Measurements from ENCODE around the gene TBC1D22A.
"Not testable (repeated sequence)": the region's sequence is repeated elsewhere in the genome, so short reads cannot be mapped to it uniquely, and the experiment has no call there.

TBC1D22A gene

GRCh38 chr22:47040486-47041270 lies 278.2 kb downstream of the TBC1D22A start:
- no peak for DNase-seq

GRCh38 chr22:47041271-47042115 lies 279.0 kb downstream of the TBC1D22A start:
- DNase-seq = no peak

- no peak for DNase-seq
Measured at GRCh38 chr22:47042116-47042825, 279.8 kb downstream of the TBC1D22A start.

- DNase-seq = no peak
Measured at GRCh38 chr22:47042861-47043496, 280.5 kb downstream of the TBC1D22A start.

- DNase-seq = no peak
Measured at GRCh38 chr22:47043835-47044721, 281.6 kb downstream of the TBC1D22A start.

- DNase-seq = no peak
Measured at GRCh38 chr22:47044722-47045535, 282.5 kb downstream of the TBC1D22A start.

- no peak for DNase-seq
Measured at GRCh38 chr22:47045691-47046410, 283.4 kb downstream of the TBC1D22A start.

GRCh38 chr22:47046411-47047065 lies 284.1 kb downstream of the TBC1D22A start:
- no peak for DNase-seq

- no peak for DNase-seq
Measured at GRCh38 chr22:47047321-47048122, 285.1 kb downstream of the TBC1D22A start.

GRCh38 chr22:47048123-47049077 lies 285.9 kb downstream of the TBC1D22A start:
- DNase-seq = no peak

GRCh38 chr22:47049078-47049624 lies 286.7 kb downstream of the TBC1D22A start:
- no peak for DNase-seq

GRCh38 chr22:47049736-47050400 lies 287.4 kb downstream of the TBC1D22A start:
- DNase-seq = not testable (repeated sequence)

GRCh38 chr22:47050401-47051051 lies 288.1 kb downstream of the TBC1D22A start:
- no peak for DNase-seq

GRCh38 chr22:47051441-47052071 lies 289.1 kb downstream of the TBC1D22A start:
- no peak for DNase-seq

- no peak for DNase-seq
Measured at GRCh38 chr22:47052236-47053012, 290.0 kb downstream of the TBC1D22A start.

Data from stimulated activated CD4-positive, alpha-beta T cell treated with anti-CD3 and anti-CD28 coated beads, Interleukin-1b, Interleukin-23, amount 100 ng/mL, for 48 hours (primary cell).